SJSA1 (cell line): Measurements from ENCODE around the gene DACT3. TPM values are rescaled to one million over a fixed set of nuclear protein-coding genes. Genes with fewer than 3 reads are reported as not detected.

ENCODE experiments used
- DNase-seq, 2 experiments: peaks; one replicate each; pipeline ENCODE4 v3.0.0-alpha.2; 2015 to 2020; ENCODE audit warnings: low spot score in 2 of 2, low read depth in 1 of 2
- H3K27ac ChIP-seq: fragments of 250-450 bp; sonication (Bioruptor Pico); 2 replicates; pipeline ENCODE4 v1.5.1; 2020; ENCODE audit warnings: mild to moderate bottlenecking, moderate library complexity
- H3K27me3 ChIP-seq: fragments of 250-450 bp; sonication (Bioruptor Pico); replicated peaks from 2 replicates; pipeline ENCODE4 v1.5.1; 2020; ENCODE audit warnings: mild to moderate bottlenecking, moderate library complexity
- H3K36me3 ChIP-seq: fragments of 250-450 bp; sonication (Bioruptor Pico); 2 replicates; pipeline ENCODE4 v1.5.1; 2020; ENCODE audit warnings: mild to moderate bottlenecking
- H3K4me1 ChIP-seq: fragments of 250-450 bp; sonication (Bioruptor Pico); replicated peaks from 2 replicates; pipeline ENCODE4 v1.6.1; 2021; ENCODE audit warnings: mild to moderate bottlenecking
- H3K4me3 ChIP-seq: fragments of 250-450 bp; sonication (Bioruptor Pico); 2 replicates; pipeline ENCODE4 v1.5.1; 2020; ENCODE audit warnings: mild to moderate bottlenecking
- H3K9me3 ChIP-seq: fragments of 250-450 bp; sonication (Bioruptor Pico); replicated peaks from 2 replicates; pipeline ENCODE4 v1.5.1; 2020; ENCODE audit warnings: mild to moderate bottlenecking
- total RNA-seq: library from RNA; depleted of rRNA; stranded (reverse); fragments of >200 nt; shearing (Covaris generic); gene quantifications from 2 replicates; pipeline ENCODE4 v1.2.3, GENCODE V29; 2014

Gene DACT3
- total RNA-seq, 1 experiment from 2014 or later = 4.4 TPM

- no peak overlapping the region for H3K4me3 ChIP-seq
- no peaks in the 10 kb centered on the region for H3K9me3 ChIP-seq
- no peak overlapping the region for H3K27ac ChIP-seq
- H3K4me1 ChIP-seq = peaks cover 13% of the 10 kb centered on the region
- H3K27me3 ChIP-seq = no peaks in the 10 kb centered on the region
- peaks cover 72% of the 10 kb centered on the region for H3K36me3 ChIP-seq
- DNase-seq = no peak
These were observed 52.8 kb downstream of the DACT3 start for GRCh38 chr19:46608178-46608577.

GRCh38 chr19:46607448-46607841 lies 53.5 kb downstream of the DACT3 start:
- Histone ChIP-seq H3K4me3 (no peak overlapping the region), H3K9me3 (no peaks in the 10 kb centered on the region), H3K27ac (no peak overlapping the region), H3K4me1 (peaks cover 20% of the 10 kb centered on the region), H3K36me3 (peaks cover 79% of the 10 kb centered on the region), H3K27me3 (no peaks in the 10 kb centered on the region)
- DNase-seq = peak in 1 of 2 experiments; percentile 29

GRCh38 chr19:46606681-46607447 lies 54.1 kb downstream of the DACT3 start:
- H3K9me3 ChIP-seq = no peaks in the 10 kb centered on the region
- no peak overlapping the region for H3K27ac ChIP-seq
- H3K4me1 ChIP-seq = peaks cover 21% of the 10 kb centered on the region
- H3K27me3 ChIP-seq = no peaks in the 10 kb centered on the region
- no peak overlapping the region for H3K4me3 ChIP-seq
- no peak for DNase-seq
- peaks cover 84% of the 10 kb centered on the region for H3K36me3 ChIP-seq

GRCh38 chr19:46606019-46606418 lies 55.0 kb downstream of the DACT3 start:
- H3K4me1 ChIP-seq = peaks cover 19% of the 10 kb centered on the region
- H3K9me3 ChIP-seq = no peaks in the 10 kb centered on the region
- H3K4me3 ChIP-seq = no peak overlapping the region
- H3K27ac ChIP-seq = no peak overlapping the region
- peak in 1 of 2 experiments; percentile 19 for DNase-seq
- no peaks in the 10 kb centered on the region for H3K27me3 ChIP-seq
- H3K36me3 ChIP-seq = peaks cover 86% of the 10 kb centered on the region

- peaks cover 80% of the 10 kb centered on the region for H3K36me3 ChIP-seq
- peaks cover 19% of the 10 kb centered on the region for H3K4me1 ChIP-seq
- H3K27ac ChIP-seq = no peak overlapping the region
- H3K9me3 ChIP-seq = no peaks in the 10 kb centered on the region
- H3K27me3 ChIP-seq = no peaks in the 10 kb centered on the region
- no peak for DNase-seq
- no peak overlapping the region for H3K4me3 ChIP-seq
These were observed 55.6 kb downstream of the DACT3 start for GRCh38 chr19:46605356-46605821.

GRCh38 chr19:46604781-46605355 lies 56.1 kb downstream of the DACT3 start:
- H3K4me1 ChIP-seq = peaks cover 22% of the 10 kb centered on the region
- peaks cover 77% of the 10 kb centered on the region for H3K36me3 ChIP-seq
- no peak overlapping the region for H3K4me3 ChIP-seq
- no peaks in the 10 kb centered on the region for H3K27me3 ChIP-seq
- 0 out of 2 replicates have a peak, but pooled peaks cover 2% of the 10 kb centered on the region for H3K9me3 ChIP-seq
- H3K27ac ChIP-seq = no peak overlapping the region
- DNase-seq = no peak

GRCh38 chr19:46603752-46604231 lies 57.2 kb downstream of the DACT3 start:
- H3K4me1 ChIP-seq = peaks cover 22% of the 10 kb centered on the region
- H3K9me3 ChIP-seq = peaks cover 13% of the 10 kb centered on the region; the same call in 1 of the 2 replicates
- H3K36me3 ChIP-seq = peaks cover 66% of the 10 kb centered on the region
- H3K27me3 ChIP-seq = no peaks in the 10 kb centered on the region
- no peak for DNase-seq
- no peak overlapping the region for H3K27ac ChIP-seq
- peak overlapping the region; percentile 99; the same call in 1 of the 2 replicates for H3K4me3 ChIP-seq

- DNase-seq = no peak
- Histone ChIP-seq H3K27ac (no peak overlapping the region), H3K27me3 (no peaks in the 10 kb centered on the region), H3K36me3 (peaks cover 61% of the 10 kb centered on the region), H3K9me3 (peaks cover 14% of the 10 kb centered on the region; the same call in 1 of the 2 replicates), H3K4me3 (peak overlapping the region; percentile 99), H3K4me1 (peaks cover 22% of the 10 kb centered on the region)
These were observed 57.8 kb downstream of the DACT3 start for GRCh38 chr19:46603195-46603637.

- H3K27me3 ChIP-seq = no peaks in the 10 kb centered on the region
- H3K27ac ChIP-seq = no peak overlapping the region
- peaks cover 14% of the 10 kb centered on the region; the same call in 1 of the 2 replicates for H3K9me3 ChIP-seq
- no peak for DNase-seq
- peaks cover 54% of the 10 kb centered on the region for H3K36me3 ChIP-seq
- H3K4me3 ChIP-seq = peak overlapping the region; percentile 99
- H3K4me1 ChIP-seq = peaks cover 22% of the 10 kb centered on the region
These were observed 58.4 kb downstream of the DACT3 start for GRCh38 chr19:46602392-46603194.

- Histone ChIP-seq H3K4me1 (peaks cover 22% of the 10 kb centered on the region), H3K27ac (peak within 1 kb of the TSS; percentile 100), H3K27me3 (no peaks in the 10 kb centered on the region), H3K36me3 (peaks cover 44% of the 10 kb centered on the region), H3K4me3 (peak within 1 kb of the TSS; percentile 99), H3K9me3 (peaks cover 14% of the 10 kb centered on the region; the same call in 1 of the 2 replicates)
- no peak for DNase-seq
These were observed 59.4 kb downstream of the DACT3 start, which contains the start of gene CALM3 for GRCh38 chr19:46601318-46602224. CALM3 (plus strand) TSS chr19:46601330; CDS start chr19:46601435, 105 bp downstream.

- H3K27me3 ChIP-seq = no peaks in the 10 kb centered on the region
- peak; percentile 96 to 100 for DNase-seq
- H3K36me3 ChIP-seq = peaks cover 35% of the 10 kb centered on the region
- peak overlapping the region; percentile 100 for H3K27ac ChIP-seq
- peaks cover 14% of the 10 kb centered on the region; the same call in 1 of the 2 replicates for H3K9me3 ChIP-seq
- peak overlapping the region; percentile 99 for H3K4me3 ChIP-seq
- peaks cover 22% of the 10 kb centered on the region for H3K4me1 ChIP-seq
These were observed 60.3 kb downstream of the DACT3 start for GRCh38 chr19:46600384-46601317.
